Thoracic aorta (tissue), 2 donors: ENCODE measurements around the gene SMAD4. TPM values are rescaled to one million over a fixed set of nuclear protein-coding genes. Genes with fewer than 3 reads are reported as not detected.

Experiments used
- ATAC-seq: fragments of 150-250 bp; one replicate; pipeline ENCODE4 v1.8.0; 2017; ENCODE audit warnings: low read depth; ENCODE audit not compliant: insufficient number of reproducible peaks, low FRiP score
- DNase-seq: peaks from one replicate; pipeline ENCODE4 v3.0.0-alpha.2; 2020; ENCODE audit warnings: low spot score
- H3K27ac ChIP-seq, 2 donors: fragments of 200-600 bp; sonication (generic); 1 replicate in 1 of 2; 2 replicates in 1 of 2; pipeline ENCODE4 v1.5.1; 2016; ENCODE audit warnings: mild to moderate bottlenecking in 2 of 2, moderate library complexity in 2 of 2
- H3K27me3 ChIP-seq: fragments of 200-600 bp; sonication (generic); replicated peaks from 2 replicates; pipeline ENCODE4 v1.6.0; 2016; ENCODE audit warnings: mild to moderate bottlenecking; ENCODE audit not compliant: insufficient read depth
- H3K36me3 ChIP-seq: fragments of 200-600 bp; sonication (generic); one replicate; pipeline ENCODE4 v1.5.1; 2016
- H3K4me1 ChIP-seq, 2 donors: fragments of 200-600 bp; sonication (generic); 1 replicate in 1 of 2; 2 replicates in 1 of 2; pipeline versions ENCODE4 v1.5.1 to v1.6.0; 2016; ENCODE audit warnings: low read depth in 2 of 2, mild to moderate bottlenecking in 1 of 2; ENCODE audit not compliant: control insufficient read depth in 1 of 2
- H3K4me3 ChIP-seq: fragments of 200-600 bp; sonication (generic); 2 replicates; pipeline ENCODE4 v1.5.1; 2016; ENCODE audit warnings: mild to moderate bottlenecking
- H3K9me3 ChIP-seq: fragments of 200-600 bp; sonication (generic); 2 replicates; pipeline ENCODE4 v1.5.1; 2016
- total RNA-seq, 2 donors: library from RNA; depleted of rRNA; stranded (reverse); fragments of >200 nt; gene quantifications; one replicate each; pipeline versions ENCODE4 v1.1.0 to v1.2.3, GENCODE V29; 2016
- TF ChIP-seq, protein P1 (sequence below): fragments of 200-600 bp; sonication (generic); IDR thresholded peaks from one replicate; pipeline ENCODE4 v1.5.1; 2019; ENCODE audit warnings: antibody characterized with exemption

The SMAD4 gene
- total RNA-seq, 2 donors from 2014 or later, result 115 to 155 TPM

DNA sequence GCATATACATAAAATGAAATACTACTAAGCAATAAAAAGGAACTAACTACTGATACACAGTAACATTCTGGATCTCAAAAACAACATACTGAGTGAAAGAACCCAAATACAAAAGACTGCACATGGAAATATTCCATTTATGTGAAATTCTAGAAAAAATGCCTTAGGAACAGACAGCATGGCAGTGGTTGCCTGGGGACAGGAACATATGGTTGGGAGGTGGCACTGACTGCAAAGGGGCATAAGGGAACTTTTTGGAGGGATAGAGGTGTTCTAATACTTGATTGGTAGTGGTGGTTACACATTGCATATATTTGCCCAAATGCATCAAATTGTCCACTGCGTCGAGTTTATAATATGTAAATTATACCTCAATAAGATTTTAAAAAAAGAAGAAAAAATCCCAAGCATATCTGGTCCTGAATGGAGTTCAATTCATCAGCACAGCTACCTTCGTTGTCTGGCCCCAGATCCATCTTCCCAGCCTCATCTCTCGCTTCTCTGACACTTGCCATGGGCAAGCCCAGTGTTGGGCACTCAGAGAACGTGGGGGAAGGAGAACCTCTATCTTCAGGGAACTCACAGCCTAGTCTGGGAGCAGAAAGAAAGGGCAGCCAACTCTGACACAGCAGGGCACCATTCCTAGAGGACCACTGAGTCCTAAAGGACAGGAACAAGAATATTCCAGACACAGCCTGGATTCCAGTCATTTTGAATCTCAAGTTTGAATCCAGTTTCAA, 8.6 kb upstream of the SMAD4 start:
- Histone ChIP-seq H3K4me1 (peaks cover 0 to 4% of the 10 kb centered on the region in 2 donors), H3K4me3 (no peak overlapping the region), H3K36me3 (peaks cover 5% of the 10 kb centered on the region), H3K27me3 (no peaks in the 10 kb centered on the region), H3K9me3 (no peaks in the 10 kb centered on the region), H3K27ac (no peak overlapping the region)
- DNase-seq, result no peak
- TF ChIP-seq, protein P1, sequence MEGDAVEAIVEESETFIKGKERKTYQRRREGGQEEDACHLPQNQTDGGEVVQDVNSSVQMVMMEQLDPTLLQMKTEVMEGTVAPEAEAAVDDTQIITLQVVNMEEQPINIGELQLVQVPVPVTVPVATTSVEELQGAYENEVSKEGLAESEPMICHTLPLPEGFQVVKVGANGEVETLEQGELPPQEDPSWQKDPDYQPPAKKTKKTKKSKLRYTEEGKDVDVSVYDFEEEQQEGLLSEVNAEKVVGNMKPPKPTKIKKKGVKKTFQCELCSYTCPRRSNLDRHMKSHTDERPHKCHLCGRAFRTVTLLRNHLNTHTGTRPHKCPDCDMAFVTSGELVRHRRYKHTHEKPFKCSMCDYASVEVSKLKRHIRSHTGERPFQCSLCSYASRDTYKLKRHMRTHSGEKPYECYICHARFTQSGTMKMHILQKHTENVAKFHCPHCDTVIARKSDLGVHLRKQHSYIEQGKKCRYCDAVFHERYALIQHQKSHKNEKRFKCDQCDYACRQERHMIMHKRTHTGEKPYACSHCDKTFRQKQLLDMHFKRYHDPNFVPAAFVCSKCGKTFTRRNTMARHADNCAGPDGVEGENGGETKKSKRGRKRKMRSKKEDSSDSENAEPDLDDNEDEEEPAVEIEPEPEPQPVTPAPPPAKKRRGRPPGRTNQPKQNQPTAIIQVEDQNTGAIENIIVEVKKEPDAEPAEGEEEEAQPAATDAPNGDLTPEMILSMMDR, result no peak
- ATAC-seq, result no peak

DNA sequence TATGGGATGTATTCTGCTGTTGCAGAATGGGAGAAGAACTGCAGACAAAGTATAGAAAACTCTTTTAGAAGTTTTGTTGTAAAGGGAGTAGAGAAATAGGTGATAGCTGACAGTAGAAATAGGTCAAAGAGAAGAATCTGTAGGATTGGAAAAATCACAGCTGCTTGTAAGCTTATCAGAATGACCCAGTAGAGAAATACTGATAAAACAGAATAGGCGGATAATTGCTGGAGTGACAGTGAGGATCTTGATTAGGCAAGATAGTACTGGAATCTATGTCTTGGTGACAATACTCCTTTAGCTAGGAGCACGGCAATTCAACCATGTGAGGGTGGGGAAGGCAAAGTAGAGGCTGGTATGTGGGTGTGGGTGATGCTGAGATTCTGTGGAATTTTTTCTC, 4.5 kb upstream of the SMAD4 start:
- Histone ChIP-seq H3K27me3 (no peaks in the 10 kb centered on the region), H3K27ac (no peak overlapping the region), H3K36me3 (no peaks in the 10 kb centered on the region), H3K9me3 (no peaks in the 10 kb centered on the region), H3K4me1 (peaks cover 13 to 19% of the 10 kb centered on the region in 2 donors), H3K4me3 (no peak overlapping the region)
- no peak for ATAC-seq
- no peak for DNase-seq
- TF ChIP-seq, protein P1, result no peak

DNA sequence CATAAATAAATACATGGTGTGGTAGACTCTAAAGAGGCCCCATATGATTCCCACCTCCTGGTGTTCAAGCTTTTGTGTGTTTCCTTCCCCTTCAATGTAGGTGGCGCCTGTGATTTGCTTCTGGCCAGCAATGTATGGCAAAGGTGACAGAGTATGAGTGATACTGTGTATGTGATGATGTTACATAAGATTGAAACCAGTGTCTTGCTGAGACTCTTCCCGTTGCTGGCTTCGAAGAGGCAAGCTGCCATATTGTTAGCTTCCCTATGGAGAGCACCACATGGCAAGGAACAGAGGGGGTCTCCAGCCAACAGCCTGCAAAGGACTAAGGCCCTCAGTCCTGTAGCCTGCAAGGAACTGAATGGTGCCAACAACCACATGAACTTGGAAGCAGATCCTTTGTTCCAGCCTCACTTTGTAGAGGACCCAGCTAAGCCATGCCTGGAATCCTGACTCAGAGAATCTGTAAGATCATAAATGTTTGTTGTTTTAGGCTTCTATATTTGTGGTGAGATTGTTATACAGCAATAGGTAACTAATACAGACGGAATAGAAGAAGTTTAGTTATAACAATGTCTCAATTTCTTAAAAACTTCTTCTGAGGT, 1.7 kb upstream of the SMAD4 start:
- TF ChIP-seq, protein P1, result no peak
- Histone ChIP-seq H3K27me3 (no peaks in the 10 kb centered on the region), H3K36me3 (no peaks in the 10 kb centered on the region), H3K27ac (no peak overlapping the region), H3K9me3 (no peaks in the 10 kb centered on the region), H3K4me3 (no peak overlapping the region), H3K4me1 (peaks cover 17 to 37% of the 10 kb centered on the region in 2 donors)
- ATAC-seq, result no peak
- no peak for DNase-seq

DNA sequence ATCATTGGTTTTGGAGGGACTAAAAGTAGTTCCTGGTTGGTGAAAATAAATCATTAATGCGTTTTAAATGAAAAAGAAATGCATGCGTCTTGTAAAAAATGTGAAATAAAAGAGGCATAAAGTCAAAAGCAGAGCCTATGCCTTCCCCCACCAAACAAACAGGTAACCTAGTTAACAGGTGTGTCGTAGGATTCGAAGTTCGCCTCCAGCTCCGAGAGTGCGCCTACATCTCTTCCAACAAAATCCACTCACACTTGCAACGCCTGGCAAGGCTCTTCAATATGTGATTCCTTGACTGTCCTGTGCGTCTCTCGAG, 677 bp upstream of the SMAD4 start:
- ATAC-seq (no peak), DNase-seq (no peak)
- TF ChIP-seq, protein P1, result no peak
- Histone ChIP-seq H3K36me3 (no peaks in the 10 kb centered on the region), H3K9me3 (no peaks in the 10 kb centered on the region), H3K27me3 (no peaks in the 10 kb centered on the region), H3K4me3 (peak overlapping the region; percentile 83), H3K27ac (peak overlapping the region; percentile 93 to 94), H3K4me1 (peaks cover 18 to 44% of the 10 kb centered on the region in 2 donors)

DNA sequence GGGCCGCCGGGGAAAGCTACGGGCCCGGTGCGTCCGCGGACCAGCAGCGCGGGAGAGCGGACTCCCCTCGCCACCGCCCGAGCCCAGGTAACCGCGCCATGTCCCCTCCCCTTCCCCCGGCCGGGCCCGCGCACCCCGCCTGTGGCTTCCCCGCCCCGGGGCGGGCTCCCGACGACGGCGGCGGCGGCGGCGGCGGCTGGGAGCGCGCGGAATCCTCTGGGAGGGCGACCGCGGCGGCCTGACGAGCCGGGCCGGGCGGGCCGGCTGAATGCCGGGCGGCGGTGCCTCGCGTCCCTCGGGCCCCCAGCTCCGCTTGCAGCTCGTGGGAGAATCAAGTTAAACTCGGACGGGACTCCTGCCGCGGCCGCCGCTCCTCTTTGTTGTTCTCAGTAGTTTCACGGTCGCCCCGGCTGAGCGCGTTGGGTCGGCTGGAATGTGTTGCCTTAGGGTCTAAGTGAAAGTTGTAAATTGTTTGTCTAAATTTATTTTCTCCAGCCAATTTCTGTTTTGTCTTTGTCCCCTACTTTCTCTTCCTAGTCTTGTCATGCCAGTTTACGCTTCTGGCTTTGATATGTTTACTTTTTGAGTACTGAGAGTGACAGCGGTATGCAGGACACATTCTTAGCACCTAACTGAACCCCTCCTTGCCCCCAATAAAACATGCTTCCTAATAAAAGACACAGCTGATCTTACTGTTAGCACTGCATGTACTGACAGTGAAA, 685 bp downstream of the SMAD4 start:
- ATAC-seq, result peak; percentile 80
- no peaks in the 10 kb centered on the region for H3K27me3 ChIP-seq
- H3K27ac ChIP-seq, result peak overlapping the region; percentile 93 to 94
- TF ChIP-seq, protein P1, result no peak
- H3K4me1 ChIP-seq, result peaks cover 32 to 53% of the 10 kb centered on the region in 2 donors
- H3K36me3 ChIP-seq, result no peaks in the 10 kb centered on the region
- H3K9me3 ChIP-seq, result no peaks in the 10 kb centered on the region
- no peak for DNase-seq
- peak overlapping the region; percentile 83 for H3K4me3 ChIP-seq
